Motor neuron (in vitro differentiated cells): Measurements from ENCODE around the gene NMT1. TPM values are rescaled to one million over a fixed set of nuclear protein-coding genes. Genes with fewer than 3 reads are reported as not detected.
A peak's percentile ranks its signal among the peaks of the same experiment; 100 is the strongest.

Experiments
- ATAC-seq, 8 experiments: fragments of 200-7000 bp; cut with Tn5 transposase; replicated peaks in 6 of 8; 2 replicates each; pipeline ENCODE4 v1.8.0; 2021; ENCODE audit warnings: mild to moderate bottlenecking in 8 of 8, moderate library complexity in 8 of 8
- H3K27ac ChIP-seq, 2 donors: fragments of 250-450 bp; sonication (Bioruptor Pico); 2 replicates each; pipeline ENCODE4 v1.9.0; 2021; ENCODE audit warnings: antibody characterized with exemption in 2 of 2, mild to moderate bottlenecking in 2 of 2, moderate library complexity in 1 of 2
- H3K4me1 ChIP-seq, 2 donors: fragments of 250-450 bp; sonication (Bioruptor Pico); replicated peaks in 1 of 2; 2 replicates each; pipeline ENCODE4 v1.6.1; 2021; ENCODE audit warnings: antibody characterized with exemption in 2 of 2, mild to moderate bottlenecking in 2 of 2, moderate library complexity in 1 of 2
- H3K4me3 ChIP-seq, 5 donors: fragments of 250-450 bp; sonication (Bioruptor Pico); 2 replicates each; pipeline ENCODE4 v1.9.0; 2021; ENCODE audit warnings: antibody characterized with exemption in 5 of 5, mild to moderate bottlenecking in 5 of 5, moderate library complexity in 4 of 5
- WGBS, 10 experiments: fragments of 450-650 bp; shearing (Covaris generic); methylation state at CpG; one replicate each; pipeline ENCODE4 v1.0.0; 2022; 5-methylcytosine and 5-hydroxymethylcytosine counted together
- in situ Hi-C, 9 experiments: fragments of 400-800 bp; cut with MboI; loops; one replicate each; pipeline ENCODE4 v1.15.0; 2021; ENCODE audit warnings: low sequenced_read_pairs in 9 of 9, low pct_unique_long_range_greater_than_20kb in 2 of 9; ENCODE audit not compliant: unreplicated experiment in 9 of 9
- total RNA-seq, 8 experiments: library from RNA; unstranded; fragments of 300-600 nt; gene quantifications; 2 replicates each; pipeline versions ENCODE4 v1.2.3 to v1.2.4, GENCODE V29; 2022

Gene NMT1
- total RNA-seq, 8 experiments from 2014 or later: 38.3 to 140 (median 67.8) TPM

DNA sequence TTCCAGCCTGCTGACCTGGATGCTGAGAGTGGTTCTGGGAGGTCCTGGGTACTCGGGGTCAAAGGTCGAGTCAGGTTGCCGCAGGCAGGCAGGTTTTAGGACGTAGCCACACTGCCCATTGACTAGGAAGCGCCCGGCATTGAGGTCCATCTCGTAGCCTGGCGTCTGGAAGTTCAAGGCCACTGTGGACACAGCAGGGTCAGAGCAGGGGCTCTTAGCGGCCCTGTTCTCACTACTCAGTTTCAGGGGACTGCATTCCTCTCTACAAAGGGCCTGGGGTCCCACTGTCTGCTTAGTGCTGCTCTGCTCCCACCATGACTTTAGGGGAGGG lies 52.3 kb downstream of the NMT1 start:
- in situ Hi-C loops: no loop called here
- peaks cover 0 to 4% of the 10 kb centered on the region in 2 donors for H3K4me1 ChIP-seq
- no peak overlapping the region for H3K4me3 ChIP-seq
- no peak overlapping the region for H3K27ac ChIP-seq
- ATAC-seq: no peak
- 93% methylated on average over 5 of the region's 9 CpGs; no CpG with 5 or more reads in 9 of the 10 experiments for WGBS, 10 experiments

GRCh38 chr17:45114117-45114932 lies 53.2 kb downstream of the NMT1 start:
- WGBS, 10 experiments: 80 to 100% (median 100%) methylated on average over 1 to 2 of the region's 19 CpGs; no CpG with 5 or more reads in 7 of the 10 experiments
- no peak for ATAC-seq
- H3K27ac ChIP-seq: no peak overlapping the region
- in situ Hi-C loops: no loop called here
- H3K4me1 ChIP-seq: peaks cover 0 to 4% of the 10 kb centered on the region in 2 donors
- H3K4me3 ChIP-seq: no peak overlapping the region

GRCh38 chr17:45115015-45115625 lies 54.0 kb downstream of the NMT1 start:
- Histone ChIP-seq H3K27ac (no peak overlapping the region), H3K4me3 (no peak overlapping the region), H3K4me1 (peaks cover 0 to 4% of the 10 kb centered on the region in 2 donors)
- ATAC-seq: no peak
- in situ Hi-C loops: no loop called here
- 67 to 100% (median 84%) methylated on average over 1 to 6 of the region's 26 CpGs; no CpG with 5 or more reads in 7 of the 10 experiments for WGBS, 10 experiments

DNA sequence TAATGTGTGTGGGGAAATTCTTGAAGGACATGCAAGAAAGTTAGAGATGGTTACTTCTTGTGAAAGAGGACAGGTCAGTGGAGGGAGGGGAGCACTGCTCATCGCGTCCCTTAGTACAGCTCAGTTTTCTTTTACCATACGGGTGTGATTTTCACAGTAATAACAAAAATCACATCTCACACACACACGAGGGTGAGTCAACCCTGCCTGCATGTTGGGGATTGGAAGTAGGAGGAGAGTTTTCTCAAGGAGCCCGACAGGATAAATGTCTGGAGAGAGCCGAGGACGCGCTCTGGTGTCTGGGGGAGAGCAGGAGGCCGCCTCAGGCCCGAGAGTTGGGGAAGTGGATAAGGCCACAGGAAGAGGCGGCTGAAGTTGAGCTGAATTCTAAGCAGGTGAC lies 54.8 kb downstream of the NMT1 start:
- H3K4me3 ChIP-seq: no peak overlapping the region
- peaks cover 0 to 4% of the 10 kb centered on the region in 2 donors for H3K4me1 ChIP-seq
- no peak for ATAC-seq
- 40 to 100% (median 77%) methylated on average over 2 to 9 of the region's 11 CpGs; no CpG with 5 or more reads in 1 of the 10 experiments for WGBS, 10 experiments
- H3K27ac ChIP-seq: no peak overlapping the region
- in situ Hi-C loops: no loop called here

GRCh38 chr17:45116434-45117016 lies 55.4 kb downstream of the NMT1 start:
- in situ Hi-C loops: no loop called here
- H3K4me1 ChIP-seq: no peaks in the 10 kb centered on the region
- 100% methylated on average over 1 of the region's 10 CpGs; no CpG with 5 or more reads in 8 of the 10 experiments for WGBS, 10 experiments
- ATAC-seq: peak in 2 of 8 experiments; percentile 40 to 60
- H3K27ac ChIP-seq: no peak overlapping the region
- H3K4me3 ChIP-seq: no peak overlapping the region

DNA sequence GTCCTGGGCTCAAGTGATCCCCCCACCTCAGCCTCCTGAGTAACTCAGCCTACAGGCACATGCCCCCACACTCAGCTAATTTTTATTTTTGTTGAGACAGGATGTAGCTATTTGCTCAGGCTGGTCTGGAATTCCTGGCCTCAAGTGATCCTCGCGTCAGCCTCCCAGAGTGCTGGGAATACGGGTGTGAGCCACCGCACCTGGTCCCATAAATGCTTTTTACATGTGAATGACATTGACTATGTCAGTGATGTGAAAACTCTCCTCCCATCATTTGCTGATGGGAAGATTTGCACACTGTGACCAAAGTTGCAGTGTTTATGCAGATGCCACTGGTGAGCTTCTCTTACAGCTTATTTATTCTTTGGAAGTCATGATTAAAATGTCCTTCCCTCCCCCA lies 56.2 kb downstream of the NMT1 start:
- peak in 3 of 8 experiments; percentile 31 to 59 (median 56) for ATAC-seq
- Histone ChIP-seq H3K27ac (no peak overlapping the region), H3K4me1 (no peaks in the 10 kb centered on the region), H3K4me3 (no peak overlapping the region)
- in situ Hi-C loops: no loop called here
- WGBS, 10 experiments: 70 to 100% (median 84%) methylated on average over 1 to 4 of the region's 4 CpGs; no CpG with 5 or more reads in 3 of the 10 experiments

- Histone ChIP-seq H3K4me3 (no peak overlapping the region), H3K4me1 (no peaks in the 10 kb centered on the region), H3K27ac (no peak overlapping the region)
- no peak for ATAC-seq
- in situ Hi-C loops: no loop called here
- 20 to 100% (median 92%) methylated on average over 1 to 6 of the region's 20 CpGs; no CpG with 5 or more reads in 4 of the 10 experiments for WGBS, 10 experiments
These were observed 56.9 kb downstream of the NMT1 start for GRCh38 chr17:45117848-45118646.

GRCh38 chr17:45118691-45119090 lies 57.6 kb downstream of the NMT1 start:
- H3K27ac ChIP-seq: no peak overlapping the region
- WGBS, 10 experiments: 85 to 100% (median 95%) methylated on average over 1 to 4 of the region's 23 CpGs; no CpG with 5 or more reads in 6 of the 10 experiments
- ATAC-seq: no peak
- in situ Hi-C loops: no loop called here
- H3K4me3 ChIP-seq: no peak overlapping the region
- H3K4me1 ChIP-seq: no peaks in the 10 kb centered on the region

DNA sequence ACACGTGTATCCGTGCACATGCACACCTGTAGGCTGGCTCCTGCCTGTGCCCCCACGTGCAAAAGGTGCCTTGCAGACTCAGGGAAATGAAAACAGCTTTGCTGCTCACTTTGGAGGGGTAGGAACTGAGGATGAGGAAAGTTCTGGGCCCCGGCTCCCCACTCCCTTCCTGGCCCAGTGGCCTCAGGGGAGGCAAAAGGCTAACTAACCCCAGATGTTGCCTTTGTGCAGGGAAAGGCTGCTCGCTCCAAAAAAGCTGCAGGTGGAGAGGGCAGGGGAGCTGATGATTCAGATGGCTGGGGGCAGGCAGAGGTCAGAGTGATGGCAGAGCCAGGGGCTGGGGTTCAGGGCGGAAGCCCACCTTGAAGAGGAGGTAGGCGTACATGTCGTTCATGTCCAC lies 58.8 kb downstream of the NMT1 start:
- peaks cover 0 to 6% of the 10 kb centered on the region in 2 donors for H3K4me1 ChIP-seq
- no peak overlapping the region for H3K4me3 ChIP-seq
- in situ Hi-C loops: no loop called here
- WGBS, 10 experiments: 83 to 100% (median 85%) methylated on average over 1 to 5 of the region's 8 CpGs; no CpG with 5 or more reads in 5 of the 10 experiments
- no peak for ATAC-seq
- H3K27ac ChIP-seq: no peak overlapping the region

DNA sequence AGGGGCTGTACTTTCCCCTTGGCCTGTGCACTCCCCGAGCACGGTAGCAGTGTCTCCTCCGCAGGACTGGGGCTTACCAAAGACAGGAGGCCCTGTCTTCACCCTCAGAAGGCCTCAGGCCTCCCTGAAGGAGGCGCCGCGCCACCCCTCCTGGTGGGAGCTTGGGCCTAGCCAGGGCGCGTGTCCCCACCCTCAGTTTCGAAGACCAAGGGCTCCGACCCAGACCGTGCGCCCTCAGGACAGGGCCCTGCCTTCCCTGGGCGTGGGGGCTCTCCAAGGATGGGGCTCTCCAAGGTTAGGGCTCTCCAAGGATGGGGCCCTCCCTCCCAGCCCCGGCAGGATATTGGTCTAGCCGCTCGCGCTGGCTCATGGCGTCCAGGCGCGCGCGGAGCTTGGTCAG lies 59.4 kb downstream of the NMT1 start:
- Histone ChIP-seq H3K4me1 (peaks cover 0 to 6% of the 10 kb centered on the region in 2 donors), H3K27ac (no peak overlapping the region), H3K4me3 (no peak overlapping the region)
- in situ Hi-C loops: no loop called here
- ATAC-seq: no peak
- 80 to 100% methylated on average over 1 to 4 of the region's 22 CpGs; no CpG with 5 or more reads in 8 of the 10 experiments for WGBS, 10 experiments

- in situ Hi-C loops: no loop called here
- Histone ChIP-seq H3K4me1 (peaks cover 0 to 6% of the 10 kb centered on the region in 2 donors), H3K4me3 (no peak overlapping the region), H3K27ac (no peak overlapping the region)
- no CpG with 5 or more reads among the region's 45 CpGs for WGBS, 10 experiments
- ATAC-seq: peak in 1 of 8 experiments; percentile 5
These were observed 59.9 kb downstream of the NMT1 start for GRCh38 chr17:45121055-45121454.

GRCh38 chr17:45123076-45123770 lies 62.1 kb downstream of the NMT1 start:
- Histone ChIP-seq H3K4me3 (no peak overlapping the region), H3K27ac (no peak overlapping the region), H3K4me1 (peaks cover 0 to 6% of the 10 kb centered on the region in 2 donors)
- in situ Hi-C loops: no loop called here
- 80 to 100% (median 100%) methylated on average over 1 to 3 of the region's 6 CpGs; no CpG with 5 or more reads in 1 of the 10 experiments for WGBS, 10 experiments
- ATAC-seq: no peak
